Stimulated activated CD4-positive, alpha-beta T cell treated with anti-CD3 and anti-CD28 coated beads, TNF-alpha, amount 100 ng/mL, for 24 hours (primary cell): ENCODE results near the gene HLA-DPB1.
"Not testable (repeated sequence)": the region's sequence is repeated elsewhere in the genome, so short reads cannot be mapped to it uniquely, and the experiment has no call there.

Experiments used
- DNase-seq, 3 experiments: peaks; one replicate each; pipeline ENCODE4 v3.0.0-alpha.2; 2020; ENCODE audit warnings: low read depth in 3 of 3

Gene HLA-DPB1

GRCh38 chr6:33071569-33071968 is 4.2 kb upstream of the HLA-DPB1 start:
- DNase-seq, result no peak

GRCh38 chr6:33072508-33073100 is 3.2 kb upstream of the HLA-DPB1 start:
- DNase-seq, result no peak

DNA sequence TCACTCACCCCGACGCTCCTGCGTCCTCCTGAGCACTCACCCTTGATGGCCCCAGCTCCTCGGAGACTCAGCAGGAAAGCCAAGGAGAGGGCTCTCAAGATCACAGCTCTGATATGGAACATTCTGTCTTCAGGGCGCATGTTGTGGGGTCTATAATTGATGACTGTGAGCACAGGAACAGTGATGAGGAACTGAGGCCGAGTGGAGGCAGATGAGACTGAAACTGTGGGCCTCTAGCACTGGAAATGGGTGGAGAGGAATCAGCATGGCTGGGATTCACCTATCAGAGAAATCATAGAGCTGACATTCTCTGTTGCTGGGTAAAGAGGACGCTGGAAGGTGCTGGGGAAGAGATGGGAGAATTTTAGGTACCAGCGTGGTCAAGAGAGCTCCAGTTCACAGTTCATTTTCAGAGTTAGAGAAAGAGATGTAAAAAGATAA is 2.3 kb upstream of the HLA-DPB1 start, which contains the start of gene HLA-DPA1:
HLA-DPA1 (minus strand) TSS at position 219 of the 441 bp plus-strand sequence.
- peak in 1 of 3 experiments; percentile 15 for DNase-seq

DNA sequence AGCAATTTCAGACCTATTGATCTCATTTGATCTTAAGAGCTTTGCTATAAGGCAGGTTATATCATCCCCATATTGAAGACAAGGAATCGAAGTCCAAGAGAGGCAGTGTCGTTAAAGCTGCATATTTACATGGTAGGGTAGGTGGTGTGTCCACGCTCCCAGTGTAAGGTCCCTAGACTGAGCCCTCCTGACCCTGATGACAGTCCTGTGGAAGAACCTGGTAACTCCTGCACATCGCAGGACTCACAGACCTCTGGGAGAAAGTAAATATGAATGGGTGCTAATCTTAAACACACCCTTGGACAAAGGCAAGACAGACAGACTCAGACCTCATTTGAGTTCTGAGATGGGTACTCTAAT is 602 bp upstream of the HLA-DPB1 start:
- no peak for DNase-seq

DNA sequence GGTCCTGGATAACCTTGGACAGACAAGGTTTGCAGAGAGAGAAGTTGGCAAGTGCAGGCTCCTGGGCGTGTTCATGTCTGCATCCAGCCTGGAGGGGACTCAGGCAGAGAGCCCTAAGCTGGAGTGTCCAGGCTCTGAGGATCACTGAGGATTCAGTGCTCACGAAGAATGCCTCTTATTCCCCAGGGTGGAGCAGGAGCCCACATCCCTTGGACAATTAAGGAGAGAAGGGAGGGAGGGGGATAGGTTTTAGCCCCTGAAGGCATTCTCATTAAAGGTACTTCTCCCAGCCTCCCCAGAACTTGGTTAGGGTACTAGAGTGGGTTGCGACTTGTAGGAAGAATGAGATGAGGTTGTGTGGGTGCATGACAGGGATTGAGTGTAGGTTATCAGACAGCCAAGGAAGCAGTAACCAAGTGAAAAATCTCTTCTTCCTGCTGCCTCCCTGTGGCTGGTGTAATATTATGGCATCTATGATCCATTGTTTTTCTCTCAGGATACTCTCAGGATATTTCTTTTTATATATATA is 680 bp downstream of the HLA-DPB1 start:
- DNase-seq, result no peak

DNA sequence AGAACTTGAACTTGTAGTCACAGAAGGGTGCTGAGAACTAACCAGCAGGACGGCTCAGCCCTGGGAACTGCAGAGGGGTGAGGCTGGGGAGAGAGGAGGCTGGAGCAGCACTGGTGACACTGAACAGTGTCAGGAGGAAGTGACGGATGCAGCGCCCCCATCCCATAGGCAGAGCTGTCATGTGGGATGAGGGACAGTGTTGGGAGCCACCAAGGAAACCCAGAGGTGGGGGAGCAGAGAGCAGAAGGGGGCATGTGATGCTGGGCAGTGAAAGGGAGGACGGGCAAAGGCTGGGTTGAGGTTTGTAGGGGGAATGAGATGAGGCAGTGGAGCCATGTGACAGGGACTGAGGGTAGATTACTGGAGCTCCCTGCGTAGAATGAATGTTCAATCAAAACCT is 2.1 kb downstream of the HLA-DPB1 start:
- no peak for DNase-seq

GRCh38 chr6:33078442-33078841 is 2.7 kb downstream of the HLA-DPB1 start:
- no peak for DNase-seq

- no peak for DNase-seq
Measured at GRCh38 chr6:33078919-33079521, 3.2 kb downstream of the HLA-DPB1 start.

- no peak for DNase-seq
Measured at GRCh38 chr6:33079580-33079979, 3.8 kb downstream of the HLA-DPB1 start.

- DNase-seq, result no peak
Measured at GRCh38 chr6:33080127-33081089, 4.6 kb downstream of the HLA-DPB1 start.

DNA sequence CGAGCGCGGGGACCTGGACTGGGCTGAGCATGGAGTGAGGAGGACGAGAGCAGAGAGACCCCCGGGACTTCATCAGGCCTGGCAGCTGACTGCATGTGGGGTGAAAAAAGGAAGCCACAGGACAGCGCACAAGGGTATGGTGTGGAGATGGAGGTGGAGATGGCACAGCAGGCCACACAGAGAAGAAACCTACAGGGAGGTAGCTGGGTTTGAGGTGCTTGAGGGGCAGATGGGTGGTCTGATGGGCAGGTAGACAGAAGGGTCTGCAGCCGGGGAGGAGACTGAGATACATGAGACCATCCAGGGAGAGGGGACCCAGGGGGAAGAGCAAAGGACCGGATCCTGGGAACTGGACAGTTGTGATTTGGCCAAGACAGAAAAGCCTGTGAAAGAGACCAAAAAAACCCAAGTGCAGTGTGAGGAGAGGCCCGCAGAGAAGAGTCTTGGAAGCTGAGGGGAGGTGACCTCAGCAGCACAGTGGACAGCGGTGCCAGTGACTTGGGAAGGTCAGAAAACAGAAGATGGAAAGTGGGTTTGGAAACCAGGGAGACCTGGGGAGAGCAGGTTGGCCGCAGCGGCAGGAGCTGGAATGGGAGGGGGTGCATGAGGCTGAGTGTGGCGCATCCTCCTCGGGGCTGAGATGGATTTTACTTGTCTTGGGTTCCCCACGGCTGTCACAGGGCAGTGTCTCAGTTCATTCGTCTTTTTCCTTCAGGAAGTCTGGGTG is 5.5 kb downstream of the HLA-DPB1 start:
- DNase-seq, result no peak

GRCh38 chr6:33082702-33083101 is 6.9 kb downstream of the HLA-DPB1 start:
- DNase-seq, result no peak

DNA sequence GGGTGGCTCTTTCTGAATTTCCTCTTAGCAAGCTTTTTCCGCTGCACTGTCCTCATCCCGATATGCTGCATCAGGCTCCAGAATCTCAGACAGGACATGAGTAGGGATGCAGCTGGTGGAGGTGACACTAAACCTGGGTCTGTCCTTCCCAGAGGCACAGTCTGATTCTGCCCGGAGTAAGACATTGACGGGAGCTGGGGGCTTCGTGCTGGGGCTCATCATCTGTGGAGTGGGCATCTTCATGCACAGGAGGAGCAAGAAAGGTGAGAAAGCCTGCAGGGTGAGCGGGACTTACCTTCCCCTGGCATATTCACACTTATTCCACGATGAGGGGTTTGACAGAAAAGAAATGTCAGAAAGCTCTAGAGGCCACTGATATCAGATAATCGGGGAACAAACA is 9.8 kb downstream of the HLA-DPB1 start:
- no peak for DNase-seq

GRCh38 chr6:33088258-33088930 is 12.6 kb downstream of the HLA-DPB1 start:
- DNase-seq, result no peak

DNA sequence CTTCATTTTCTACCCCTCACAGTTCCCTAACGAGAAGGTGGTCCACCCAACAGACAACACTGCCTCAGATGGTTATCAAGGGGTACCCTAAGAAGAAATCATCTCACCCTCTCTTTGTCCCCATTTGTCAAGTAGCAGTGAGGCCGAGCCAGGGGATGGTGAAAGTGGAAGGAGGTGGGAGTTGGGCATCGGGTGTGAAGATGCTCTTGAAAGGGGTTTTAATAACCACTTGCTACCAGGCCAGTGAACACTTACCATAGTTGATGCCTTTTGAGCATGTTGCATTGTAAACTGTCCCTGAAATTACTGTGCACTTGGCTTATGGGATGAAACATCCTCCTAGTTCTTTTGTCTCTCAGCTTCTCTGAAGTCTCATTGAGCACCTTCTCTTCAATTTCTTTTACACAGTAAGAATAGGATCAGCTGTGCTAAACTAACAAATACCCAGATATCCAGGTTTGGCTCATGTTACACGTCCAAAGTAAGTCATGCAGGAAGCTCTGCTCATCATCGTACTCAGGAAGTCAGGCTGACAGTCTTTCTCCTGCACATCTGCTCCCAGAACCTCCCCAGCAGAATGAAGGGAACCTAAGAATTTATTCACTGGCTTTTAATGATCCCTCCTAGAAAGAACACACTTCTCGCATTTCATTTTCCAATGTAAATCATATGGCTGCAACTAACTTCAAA is 13.3 kb downstream of the HLA-DPB1 start:
- no peak for DNase-seq

GRCh38 chr6:33091957-33092356 is 16.2 kb downstream of the HLA-DPB1 start:
- peak; percentile 20 to 63 (median 28) for DNase-seq

- DNase-seq, result no peak
Measured at GRCh38 chr6:33092385-33092784, 16.6 kb downstream of the HLA-DPB1 start.

- no peak for DNase-seq
Measured at GRCh38 chr6:33093855-33094254, 18.1 kb downstream of the HLA-DPB1 start.

- DNase-seq, result no peak
Measured at GRCh38 chr6:33095681-33096080, 19.9 kb downstream of the HLA-DPB1 start.

DNA sequence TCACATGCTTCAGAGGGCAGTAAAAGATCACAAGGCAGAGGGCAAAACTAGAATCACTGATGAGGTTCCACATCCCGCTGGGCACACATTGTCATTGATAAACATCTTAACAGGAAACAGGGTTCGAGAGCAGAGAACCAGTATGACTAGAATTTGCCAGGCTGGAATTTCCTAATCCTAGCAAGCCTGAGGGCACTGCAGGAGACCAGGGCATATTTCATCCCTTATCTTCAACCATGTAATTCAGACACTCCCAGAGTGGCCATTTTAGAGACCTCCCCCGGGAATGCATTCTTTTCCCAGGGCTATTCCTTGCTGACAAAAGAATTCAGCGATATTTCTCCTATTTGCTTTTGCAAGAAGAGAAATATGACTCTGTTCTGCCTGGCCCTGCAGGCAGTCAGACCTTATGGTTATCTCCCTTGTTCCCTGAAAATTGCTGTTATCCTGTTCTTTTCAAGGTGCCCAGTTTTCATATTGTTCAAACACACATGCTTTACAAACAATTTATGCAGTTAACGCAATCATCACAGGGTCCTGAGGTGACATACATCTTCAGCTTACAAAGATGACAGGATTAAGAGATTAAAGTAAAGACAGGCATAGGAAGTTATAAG is 25.4 kb downstream of the HLA-DPB1 start:
- DNase-seq, result not testable (repeated sequence)
